Astrocyte of the hippocampus (primary cell): ENCODE data around the gene TBX2.

Source experiments
- DNase-seq: peaks from one replicate; pipeline ENCODE4 v3.0.0; 2011; ENCODE audit warnings: low read depth, low spot score

Gene TBX2

DNA sequence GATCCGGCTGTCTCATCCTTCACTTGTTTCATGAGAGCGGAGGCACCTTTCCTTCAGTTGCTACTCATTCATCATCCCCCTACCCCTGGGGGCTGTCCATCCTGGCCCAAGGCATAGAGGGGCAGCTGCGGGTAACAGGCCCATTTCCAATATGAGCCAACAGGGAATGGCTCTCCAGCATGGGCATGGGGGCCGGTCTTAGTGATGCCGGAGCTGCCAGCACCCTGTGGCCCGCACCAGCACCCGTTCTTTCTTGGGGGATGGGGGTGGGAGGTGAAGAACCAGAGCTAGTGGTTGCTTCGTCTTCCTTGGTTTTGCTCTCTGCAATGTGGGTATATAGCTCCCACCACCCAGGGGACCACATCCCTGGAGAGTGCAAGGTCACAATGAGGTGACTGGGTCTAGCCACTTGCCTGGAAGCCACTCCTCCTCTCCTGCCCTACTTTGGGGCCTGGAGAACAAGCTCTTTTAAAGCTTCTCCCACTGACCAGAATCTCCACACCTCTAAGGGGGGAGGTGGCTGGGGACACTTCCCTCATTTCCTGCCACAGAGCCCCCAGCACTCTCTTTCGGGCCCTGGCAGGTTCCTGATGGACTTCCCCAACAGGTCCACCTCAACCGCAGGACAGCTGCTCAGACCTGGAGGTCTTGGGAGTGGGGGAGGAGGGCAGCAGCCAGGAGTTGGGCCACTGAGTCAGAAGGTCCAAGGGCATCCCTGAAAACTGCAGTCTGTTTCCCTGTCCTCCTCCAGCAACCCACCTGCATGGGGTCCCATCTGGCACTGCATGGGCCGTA, 11.9 kb upstream of the TBX2 start:
- DNase-seq, result no peak

DNA sequence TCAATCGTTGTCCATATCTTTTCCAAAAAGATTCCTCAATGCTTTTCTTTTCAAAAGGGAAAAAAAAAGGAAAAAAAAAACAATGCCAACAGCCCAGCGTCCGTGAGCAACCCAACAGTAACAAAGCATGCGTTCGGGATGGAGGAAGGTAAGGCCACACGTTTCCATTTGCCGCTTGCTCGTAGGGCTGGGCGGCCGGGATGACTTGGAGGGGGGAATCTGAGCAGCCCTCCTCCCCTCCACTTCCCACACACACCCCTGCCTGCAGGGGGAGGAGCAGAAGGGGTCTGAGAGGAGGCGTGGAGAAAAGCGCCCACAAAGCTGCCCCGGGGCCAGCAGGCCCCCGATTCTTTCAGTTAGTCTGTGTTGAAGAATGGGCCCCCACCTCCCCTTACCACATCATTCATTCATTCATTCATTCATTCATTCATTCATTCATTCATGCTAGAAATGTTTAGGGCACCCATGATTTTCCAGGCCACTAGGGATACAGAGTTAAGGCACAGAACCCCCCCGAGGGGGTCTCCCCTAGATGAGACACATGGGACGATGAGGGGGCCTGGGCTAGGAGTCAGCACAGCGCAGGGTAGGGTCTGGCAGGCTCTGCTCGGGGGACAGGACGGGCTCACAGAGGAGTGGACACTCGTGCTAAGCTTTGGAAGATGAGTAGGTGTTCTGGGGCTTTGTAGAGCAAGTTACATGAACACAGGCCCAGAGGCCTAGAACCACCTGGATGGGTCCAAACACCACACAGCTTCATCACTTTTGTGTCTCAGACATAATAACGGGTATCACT, 10.9 kb upstream of the TBX2 start:
- no peak for DNase-seq

DNA sequence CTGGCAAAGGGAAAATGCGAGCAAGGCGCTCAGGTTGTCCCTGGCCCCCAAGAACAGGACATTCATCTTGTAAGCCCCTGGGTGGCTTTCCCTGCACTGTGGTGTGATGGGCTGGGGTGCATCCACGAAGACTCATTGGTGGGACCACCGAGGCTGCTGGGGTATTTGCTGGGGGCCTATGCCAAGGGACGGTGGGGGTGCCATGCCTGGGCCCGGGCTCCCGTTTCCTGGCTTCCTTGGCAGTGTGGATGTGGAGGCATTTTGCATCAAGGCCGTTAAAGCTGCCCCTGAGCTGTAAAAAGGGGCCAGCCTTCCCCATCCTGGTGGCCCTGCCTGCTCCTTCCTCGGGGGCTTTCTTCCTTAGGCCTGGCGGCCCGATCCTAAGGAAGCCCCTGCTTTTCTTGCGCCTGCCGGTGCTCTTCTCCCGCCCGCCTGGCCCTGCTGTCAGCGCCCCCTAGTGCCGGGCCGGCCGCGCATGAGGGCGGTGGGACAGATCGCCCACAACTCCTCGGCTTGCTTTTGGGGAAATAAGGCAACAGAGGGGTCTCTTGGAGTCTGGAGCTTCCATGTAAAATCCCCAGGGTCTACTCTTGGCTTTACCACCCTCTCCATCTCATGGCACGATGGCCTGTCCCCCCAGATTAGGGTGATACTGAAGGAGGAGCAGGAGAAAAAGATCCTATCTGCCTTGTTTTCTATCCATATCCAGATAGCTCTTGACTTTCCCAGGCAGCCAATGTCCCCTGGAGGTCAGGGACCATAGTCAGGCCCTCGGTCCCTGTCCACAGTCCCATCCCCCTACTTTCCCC, 9.8 kb upstream of the TBX2 start:
- DNase-seq, result peak; percentile 74

DNA sequence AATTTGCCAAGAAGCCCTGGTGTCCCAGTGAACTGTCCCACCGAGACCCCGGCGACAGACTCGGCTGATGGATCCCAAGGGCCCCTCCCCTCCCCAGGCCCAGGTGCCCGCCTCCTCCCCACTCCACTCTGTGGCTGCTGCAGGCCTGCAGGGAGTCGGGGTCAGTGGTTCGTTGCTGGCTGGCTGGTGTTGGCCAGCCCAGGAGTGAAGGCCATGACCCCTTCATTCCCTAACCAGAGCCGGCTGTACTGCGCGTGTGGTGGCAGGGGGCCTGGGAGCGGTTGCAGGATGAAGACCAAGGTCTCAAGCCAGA, 9.2 kb upstream of the TBX2 start:
- no peak for DNase-seq

GRCh38 chr17:61391595-61392291, 7.9 kb upstream of the TBX2 start:
- DNase-seq, result no peak

DNA sequence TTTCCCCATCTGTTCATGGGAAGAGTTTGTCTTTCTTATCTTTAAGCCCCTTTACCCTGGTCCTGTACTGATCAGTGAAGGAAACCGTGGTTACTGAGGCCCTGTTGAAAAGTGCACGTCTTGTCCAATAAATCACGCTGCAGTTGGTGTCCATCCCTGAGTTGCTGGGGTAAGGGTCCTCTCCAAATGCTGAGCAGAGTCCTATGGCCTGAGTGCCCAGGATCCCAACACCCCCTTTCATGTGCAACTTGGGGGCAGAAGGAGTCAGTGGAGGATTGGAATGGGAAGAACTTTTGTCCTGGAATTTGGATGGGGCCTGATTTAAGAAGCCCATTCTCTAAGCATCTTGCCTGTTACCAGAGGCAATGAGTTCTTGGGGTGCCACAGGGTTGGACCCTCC, 7.0 kb upstream of the TBX2 start:
- no peak for DNase-seq

GRCh38 chr17:61393550-61393903, 6.1 kb upstream of the TBX2 start:
- DNase-seq, result no peak

DNA sequence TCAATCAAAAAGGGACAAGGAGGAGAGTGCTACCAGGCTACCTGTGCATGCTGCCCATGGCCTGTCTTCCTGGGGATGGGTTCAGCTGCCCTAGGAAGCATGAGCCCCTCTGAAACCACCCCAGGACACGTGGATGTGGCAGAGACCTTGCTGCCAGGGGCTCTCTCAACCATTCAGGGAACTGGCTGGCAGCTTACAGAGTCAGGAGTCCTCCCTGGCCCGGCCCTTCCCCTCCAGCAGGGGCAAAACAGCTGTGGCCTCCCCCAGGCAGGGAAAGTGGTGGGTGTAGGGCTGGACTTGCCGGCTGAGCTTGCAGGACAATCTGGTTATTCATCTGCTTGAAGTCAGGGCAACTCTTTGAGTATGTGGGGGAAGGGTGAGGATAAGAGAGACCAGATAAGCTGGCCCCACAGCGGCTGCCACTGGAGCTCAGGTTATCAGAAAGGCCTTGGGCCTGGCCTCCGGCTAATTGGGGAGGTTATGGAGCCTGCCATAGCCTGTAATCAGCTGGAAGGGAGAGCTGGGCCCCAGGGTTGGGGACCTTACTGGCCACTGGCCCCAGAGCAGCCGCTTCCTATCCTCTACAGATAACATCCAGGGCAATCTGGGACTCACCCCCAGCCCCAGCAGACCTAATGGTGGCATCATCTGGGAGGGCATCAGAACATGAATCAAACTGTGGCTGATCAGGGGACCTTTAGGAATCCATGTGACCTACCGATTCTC, 5.6 kb upstream of the TBX2 start:
- DNase-seq, result no peak

GRCh38 chr17:61394630-61395408, 4.8 kb upstream of the TBX2 start:
- DNase-seq, result no peak

DNA sequence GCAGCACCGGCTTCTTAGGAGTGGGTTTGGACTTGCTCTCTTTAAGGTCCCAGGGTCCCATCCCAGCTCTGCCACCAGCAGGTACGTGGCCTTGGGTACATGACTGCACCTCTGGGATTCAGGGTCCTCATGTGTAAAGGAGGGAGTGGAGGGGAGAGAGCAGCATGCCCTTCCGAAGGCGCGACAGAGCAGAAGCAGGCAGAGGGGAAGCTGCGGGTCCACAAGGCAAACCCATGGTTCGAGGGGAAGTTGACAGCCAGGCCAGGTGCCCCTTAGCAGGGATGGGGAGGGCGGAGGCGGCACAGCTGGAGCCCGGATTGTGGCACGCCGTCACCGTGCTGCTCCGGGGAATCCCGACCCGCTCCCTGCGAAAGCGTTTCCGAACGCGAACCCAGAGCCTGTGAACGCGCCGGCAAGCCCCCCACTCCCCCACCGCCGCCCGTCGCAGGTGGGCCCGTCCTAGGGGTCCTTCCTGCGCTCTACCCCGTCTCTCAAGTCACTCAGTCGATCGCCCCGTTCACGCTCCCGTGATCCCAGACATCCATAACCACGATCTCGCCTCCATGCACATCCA, 4.1 kb upstream of the TBX2 start:
- DNase-seq, result no peak

- DNase-seq, result no peak
Observed at GRCh38 chr17:61395983-61396585, 3.6 kb upstream of the TBX2 start.

DNA sequence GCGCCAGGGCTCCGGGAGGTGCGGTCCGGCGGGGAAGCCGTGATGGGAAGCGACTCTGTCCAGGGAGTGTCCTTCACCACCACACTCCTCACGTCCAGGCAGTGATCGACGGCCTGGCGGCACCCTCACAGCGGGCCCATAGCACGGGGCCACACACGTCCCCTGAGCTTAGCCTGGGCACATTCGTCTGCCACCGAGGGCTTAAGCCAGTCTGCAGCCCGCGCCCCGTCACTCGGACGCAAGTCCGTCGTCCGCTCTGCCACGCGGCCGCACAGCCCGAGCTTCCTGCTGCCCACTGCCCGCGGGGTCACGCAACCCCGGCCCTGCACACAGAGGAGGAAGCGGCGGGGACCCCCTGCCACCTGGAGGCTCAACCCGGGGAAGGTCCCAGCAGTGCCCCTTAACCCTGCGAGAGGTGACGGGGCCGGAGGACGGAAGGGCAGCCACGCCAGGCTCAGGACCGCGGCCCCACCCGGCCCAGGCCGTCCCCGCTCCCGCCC, 3.0 kb upstream of the TBX2 start:
- DNase-seq, result no peak

DNA sequence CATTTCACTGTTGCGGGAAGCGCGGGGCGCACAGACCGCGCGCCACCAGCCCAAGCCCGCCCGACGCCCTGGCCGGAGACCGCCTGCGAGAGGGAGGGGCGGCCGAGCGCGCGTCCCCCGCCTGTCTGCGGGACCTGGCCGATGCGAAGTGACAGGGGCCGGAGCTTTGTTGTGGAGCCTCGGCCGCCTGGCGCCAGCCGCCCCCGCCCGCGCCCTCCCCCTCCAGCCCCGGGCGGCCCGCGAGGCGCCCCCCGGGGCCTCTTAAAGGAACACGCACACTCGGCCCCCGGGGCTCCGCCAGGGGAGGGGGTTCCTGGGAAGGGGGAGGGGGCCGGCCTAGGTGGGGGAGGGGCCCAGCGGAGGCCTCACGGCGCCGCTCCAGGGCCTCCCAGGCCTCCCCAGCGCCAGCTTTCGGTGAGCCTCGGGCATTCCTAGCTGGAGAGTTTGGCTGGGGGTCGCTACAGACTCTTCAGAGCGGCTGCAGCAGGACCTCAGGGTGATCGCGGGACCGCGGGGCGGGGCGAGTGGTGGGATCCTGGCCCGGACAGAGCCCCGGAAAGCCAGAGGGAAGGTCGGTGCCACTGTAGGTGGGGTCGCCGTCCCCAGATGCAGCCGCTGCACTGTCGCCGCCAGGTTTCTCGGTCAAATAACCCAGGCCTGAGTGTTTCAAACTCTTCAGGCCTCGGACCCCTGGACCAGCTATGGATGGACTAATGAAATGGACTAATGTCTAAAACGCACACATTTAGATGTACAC, 2.4 kb upstream of the TBX2 start:
- DNase-seq, result peak; percentile 55

DNA sequence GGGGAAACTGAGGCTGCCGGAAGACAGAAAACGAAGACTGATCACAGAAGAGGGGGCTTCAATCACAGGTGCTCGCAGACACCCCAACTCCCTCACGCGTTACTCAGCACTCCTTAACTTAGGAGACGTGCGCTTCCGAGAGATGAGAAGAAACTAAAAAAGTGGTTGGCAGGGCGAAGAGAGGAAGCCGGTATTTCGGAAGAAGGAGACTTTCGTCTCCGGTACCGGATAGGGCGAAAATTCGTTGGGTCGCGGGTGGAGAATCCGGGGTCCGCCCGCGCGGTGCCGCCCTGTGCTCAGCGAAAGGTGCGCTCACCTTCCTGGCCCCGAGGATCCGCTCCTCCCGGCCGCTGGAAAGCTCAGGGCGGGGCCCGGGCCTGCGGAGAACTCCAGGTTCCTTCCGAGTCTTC, 917 bp upstream of the TBX2 start:
- peak; percentile 37 for DNase-seq

DNA sequence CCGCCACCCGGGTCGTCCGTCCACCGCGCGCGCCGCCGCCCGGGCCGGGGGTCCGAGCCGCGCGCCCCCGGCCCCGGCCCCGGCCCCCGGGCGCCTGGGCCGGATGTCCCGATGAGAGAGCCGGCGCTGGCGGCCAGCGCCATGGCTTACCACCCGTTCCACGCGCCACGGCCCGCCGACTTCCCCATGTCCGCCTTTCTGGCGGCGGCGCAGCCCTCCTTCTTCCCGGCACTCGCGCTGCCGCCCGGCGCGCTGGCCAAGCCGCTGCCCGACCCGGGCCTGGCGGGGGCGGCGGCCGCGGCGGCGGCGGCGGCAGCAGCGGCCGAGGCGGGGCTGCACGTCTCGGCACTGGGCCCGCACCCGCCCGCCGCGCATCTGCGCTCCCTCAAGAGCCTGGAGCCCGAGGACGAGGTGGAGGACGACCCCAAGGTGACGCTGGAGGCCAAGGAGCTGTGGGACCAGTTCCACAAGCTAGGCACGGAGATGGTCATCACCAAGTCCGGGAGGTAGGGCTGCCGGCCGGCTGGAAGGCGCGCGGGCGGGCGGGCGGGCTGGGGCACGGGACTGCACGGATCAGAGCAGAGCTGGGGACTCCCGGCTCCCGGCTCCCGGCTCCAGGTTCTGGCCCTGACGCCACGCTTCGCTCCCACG, 548 bp downstream of the TBX2 start:
- peak; percentile 74 for DNase-seq

GRCh38 chr17:61400717-61401388, 1.2 kb downstream of the TBX2 start:
- peak; percentile 62 for DNase-seq

DNA sequence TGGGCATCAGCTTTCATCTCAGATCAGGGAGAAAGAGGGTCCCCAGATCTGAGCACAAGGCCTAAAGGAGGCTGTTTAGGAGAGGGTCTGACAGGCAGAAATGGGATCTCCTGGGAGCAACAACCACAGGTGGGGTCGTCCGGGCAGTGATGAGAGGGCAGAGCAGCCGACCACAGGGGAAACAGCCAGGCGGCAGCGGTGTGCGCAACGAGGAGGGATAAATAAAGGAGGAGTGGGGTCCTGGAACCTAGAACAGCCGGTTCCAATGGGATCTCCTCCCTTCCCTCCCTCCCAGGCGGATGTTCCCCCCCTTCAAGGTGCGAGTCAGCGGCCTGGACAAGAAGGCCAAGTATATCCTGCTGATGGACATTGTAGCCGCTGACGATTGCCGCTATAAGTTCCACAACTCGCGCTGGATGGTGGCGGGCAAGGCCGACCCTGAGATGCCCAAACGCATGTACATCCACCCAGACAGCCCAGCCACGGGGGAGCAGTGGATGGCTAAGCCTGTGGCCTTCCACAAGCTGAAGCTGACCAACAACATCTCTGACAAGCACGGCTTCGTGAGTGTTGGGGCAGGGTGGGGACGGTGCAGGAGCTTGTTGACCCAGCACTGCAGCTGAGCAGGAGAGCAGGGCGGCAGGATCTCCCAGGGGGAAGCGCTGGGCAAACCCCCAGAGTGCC, 1.9 kb downstream of the TBX2 start:
- peak; percentile 41 for DNase-seq
